ENCODE measurements around the gene ARSG.

GRCh38 chr17:68396226-68397107, 105.2 kb downstream of the ARSG start:
- TF ChIP-seq TAF1 (IDR thresholded peaks at IDR 0.05; ENCODE audit: low read depth): no peak
- TF ChIP-seq CTCF (IDR thresholded peaks at IDR 0.05; ENCODE audit: poor library complexity, severe bottlenecking): no peak
- TF ChIP-seq EZH2 (IDR thresholded peaks at IDR 0.05; ENCODE audit: borderline replicate concordance, insufficient read depth, low read length, poor library complexity, severe bottlenecking): no peak
- TF ChIP-seq EP300 (conservative IDR thresholded peaks at IDR 0.05; ENCODE audit: poor library complexity, severe bottlenecking): no peak
- no peak for TF ChIP-seq RAD21 (conservative IDR thresholded peaks at IDR 0.05)
- TF ChIP-seq POLR2AphosphoS5 (IDR thresholded peaks at IDR 0.05): no peak
- no peak for TF ChIP-seq SMC3 (conservative IDR thresholded peaks at IDR 0.05; ENCODE audit: poor library complexity)
